Subcutaneous abdominal adipose tissue (tissue), 5 donors: Measurements from ENCODE around the gene DDHD1.

ENCODE experiments used
- H3K27ac ChIP-seq: one replicate; pipeline ENCODE4 v1.7.0; 2013; ENCODE audit warnings: low read depth, mild to moderate bottlenecking, inconsistent platforms, low read length, moderate library complexity
- H3K27me3 ChIP-seq, 5 donors: one replicate each; pipeline ENCODE4 v1.7.0; 2013; ENCODE audit warnings: low read length in 5 of 5, inconsistent platforms in 1 of 5; ENCODE audit not compliant: control insufficient read depth in 5 of 5, insufficient read depth in 4 of 5
- H3K36me3 ChIP-seq, 5 donors: one replicate each; pipeline ENCODE4 v1.7.0; 2013; ENCODE audit warnings: low read length in 5 of 5; ENCODE audit not compliant: control insufficient read depth in 5 of 5, insufficient read depth in 5 of 5
- H3K4me1 ChIP-seq, 5 donors: one replicate each; pipeline ENCODE4 v1.7.0; 2013; ENCODE audit warnings: low read length in 5 of 5, mild to moderate bottlenecking in 3 of 5, moderate library complexity in 1 of 5; ENCODE audit not compliant: control insufficient read depth in 5 of 5, insufficient read depth in 5 of 5
- H3K4me3 ChIP-seq, 5 donors: one replicate each; pipeline ENCODE4 v1.7.0; 2013; ENCODE audit warnings: low read length in 5 of 5, low read depth in 1 of 5
- H3K9ac ChIP-seq, 5 donors: one replicate each; pipeline ENCODE4 v1.7.0; 2013; ENCODE audit warnings: low read length in 5 of 5, mild to moderate bottlenecking in 4 of 5, moderate library complexity in 3 of 5
- H3K9me3 ChIP-seq, 5 donors: one replicate each; pipeline ENCODE4 v1.7.0; 2013; ENCODE audit warnings: low read length in 5 of 5; ENCODE audit not compliant: control insufficient read depth in 5 of 5
- donor health status: healthy.
- donor health status: healthy.
- donor health status: healthy.
- donor health status: healthy.
- donor health status: healthy.

Gene DDHD1

GRCh38 chr14:53006931-53007562, 146.1 kb downstream of the DDHD1 start:
- no peaks in the 10 kb centered on the region for H3K9me3 ChIP-seq
- no peak overlapping the region for H3K4me3 ChIP-seq
- no peaks in the 10 kb centered on the region for H3K36me3 ChIP-seq
- peaks cover 14 to 32% (median 28%) of the 10 kb centered on the region in 5 donors for H3K4me1 ChIP-seq
- no peak overlapping the region for H3K27ac ChIP-seq
- H3K9ac ChIP-seq = no peak overlapping the region
- no peaks in the 10 kb centered on the region for H3K27me3 ChIP-seq

GRCh38 chr14:53004976-53005375, 148.1 kb downstream of the DDHD1 start:
- Histone ChIP-seq H3K4me3 (no peak overlapping the region), H3K27ac (no peak overlapping the region)

DNA sequence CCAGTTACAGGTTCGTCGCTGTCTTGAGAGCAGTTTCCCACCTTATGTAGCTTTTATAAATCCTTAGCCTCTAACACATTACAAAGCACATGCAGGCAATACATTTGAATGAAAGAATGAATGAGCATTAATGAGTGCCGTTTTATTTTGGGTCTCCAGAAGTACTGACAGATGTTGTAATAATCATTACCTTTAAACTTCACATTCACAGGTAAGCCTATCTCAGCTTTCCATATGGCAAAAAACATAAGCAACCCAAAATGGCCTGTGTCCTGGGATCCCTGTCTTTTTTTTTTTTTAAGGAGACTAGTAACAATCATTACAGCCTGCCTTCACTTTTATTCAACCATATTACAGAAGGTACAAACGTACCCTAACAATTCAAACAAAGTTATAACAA, 149.3 kb downstream of the DDHD1 start:
- no peak overlapping the region for H3K27ac ChIP-seq
- H3K4me1 ChIP-seq = peaks cover 6 to 25% (median 23%) of the 10 kb centered on the region in 5 donors

More at GRCh38 chr14:53004976-53005375, 148.1 kb downstream of the DDHD1 start:
- no peaks in the 10 kb centered on the region for H3K36me3 ChIP-seq
- H3K9me3 ChIP-seq = no peaks in the 10 kb centered on the region
- peaks cover 6 to 24% (median 22%) of the 10 kb centered on the region in 5 donors for H3K4me1 ChIP-seq
- no peak overlapping the region for H3K9ac ChIP-seq
- no peaks in the 10 kb centered on the region for H3K27me3 ChIP-seq

GRCh38 chr14:53002576-53002975, 150.5 kb downstream of the DDHD1 start:
- no peak overlapping the region for H3K9ac ChIP-seq
- no peak overlapping the region for H3K27ac ChIP-seq
- H3K27me3 ChIP-seq = no peaks in the 10 kb centered on the region
- no peaks in the 10 kb centered on the region for H3K36me3 ChIP-seq
- H3K4me3 ChIP-seq = no peak overlapping the region
- peaks cover 6 to 34% (median 30%) of the 10 kb centered on the region in 5 donors for H3K4me1 ChIP-seq
- H3K9me3 ChIP-seq = no peaks in the 10 kb centered on the region

More for the DNA sequence above, 149.3 kb downstream of the DDHD1 start:
- H3K9me3 ChIP-seq = no peaks in the 10 kb centered on the region
- H3K9ac ChIP-seq = no peak overlapping the region
- H3K27me3 ChIP-seq = no peaks in the 10 kb centered on the region
- no peak overlapping the region for H3K4me3 ChIP-seq
- no peaks in the 10 kb centered on the region for H3K36me3 ChIP-seq

- Histone ChIP-seq H3K9ac (no peak overlapping the region), H3K4me3 (no peak overlapping the region), H3K36me3 (no peaks in the 10 kb centered on the region), H3K9me3 (no peaks in the 10 kb centered on the region), H3K4me1 (peaks cover 6 to 30% (median 24%) of the 10 kb centered on the region in 5 donors), H3K27ac (no peak overlapping the region), H3K27me3 (no peaks in the 10 kb centered on the region)
These were observed 151.2 kb downstream of the DDHD1 start for GRCh38 chr14:53001787-53002378.

GRCh38 chr14:52998376-52999015, 154.6 kb downstream of the DDHD1 start:
- H3K36me3 ChIP-seq = no peaks in the 10 kb centered on the region
- H3K27me3 ChIP-seq = no peaks in the 10 kb centered on the region
- no peak overlapping the region for H3K9ac ChIP-seq
- H3K4me1 ChIP-seq = peaks cover 2 to 24% (median 21%) of the 10 kb centered on the region in 5 donors
- peak overlapping the region; percentile 32 for H3K27ac ChIP-seq
- H3K9me3 ChIP-seq = no peaks in the 10 kb centered on the region
- peak overlapping the region in 1 of 5 donors; percentile 43 for H3K4me3 ChIP-seq

- Histone ChIP-seq H3K9ac (no peak overlapping the region), H3K36me3 (no peaks in the 10 kb centered on the region)
These were observed 156.6 kb downstream of the DDHD1 start for GRCh38 chr14:52996493-52996892.

GRCh38 chr14:52995998-52996397, 157.1 kb downstream of the DDHD1 start:
- Histone ChIP-seq H3K4me1 (peaks cover 0 to 10% (median 10%) of the 10 kb centered on the region in 5 donors), H3K27me3 (no peaks in the 10 kb centered on the region), H3K4me3 (no peak overlapping the region), H3K9me3 (no peaks in the 10 kb centered on the region), H3K9ac (no peak overlapping the region), H3K36me3 (no peaks in the 10 kb centered on the region), H3K27ac (no peak overlapping the region)

More at GRCh38 chr14:52996493-52996892, 156.6 kb downstream of the DDHD1 start:
- H3K27me3 ChIP-seq = no peaks in the 10 kb centered on the region
- H3K4me1 ChIP-seq = peaks cover 0 to 12% (median 11%) of the 10 kb centered on the region in 5 donors
- no peaks in the 10 kb centered on the region for H3K9me3 ChIP-seq
- H3K4me3 ChIP-seq = no peak overlapping the region
- no peak overlapping the region for H3K27ac ChIP-seq

DNA sequence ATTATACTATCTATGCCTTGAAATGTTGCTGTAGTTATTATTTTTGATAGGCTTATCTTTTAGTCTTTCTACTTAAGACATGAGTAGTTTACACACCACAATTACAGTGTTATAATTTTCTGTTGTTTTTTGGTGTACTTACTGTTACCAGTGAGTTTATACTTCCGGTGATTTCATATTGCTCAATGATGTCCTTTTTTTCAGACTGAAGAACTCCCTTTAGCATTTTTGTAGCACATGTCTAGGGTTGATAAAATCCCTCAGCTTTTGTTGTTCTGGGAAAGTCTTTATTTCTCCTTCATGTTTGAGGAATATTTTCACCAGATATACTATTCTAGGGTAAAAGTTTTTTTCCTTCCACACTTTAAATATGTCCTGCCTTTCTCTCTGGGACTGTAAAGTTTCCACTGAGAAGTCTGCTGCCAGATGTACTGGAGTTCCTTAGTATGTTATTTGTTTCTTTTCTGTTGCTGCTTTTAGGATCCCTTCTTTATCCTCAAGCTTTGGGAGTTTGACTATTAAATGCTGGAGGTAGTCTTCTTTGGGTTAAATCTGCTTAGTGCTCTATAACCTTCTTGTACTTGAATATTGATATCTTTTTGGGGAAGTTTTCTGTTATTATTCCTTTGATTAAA, 160.8 kb downstream of the DDHD1 start:
- H3K27ac ChIP-seq = no peak overlapping the region
- H3K4me1 ChIP-seq = no peaks in the 10 kb centered on the region
- H3K27me3 ChIP-seq = no peaks in the 10 kb centered on the region
- no peaks in the 10 kb centered on the region for H3K9me3 ChIP-seq
- no peak overlapping the region for H3K4me3 ChIP-seq
- no peak overlapping the region for H3K9ac ChIP-seq
- no peaks in the 10 kb centered on the region for H3K36me3 ChIP-seq

DNA sequence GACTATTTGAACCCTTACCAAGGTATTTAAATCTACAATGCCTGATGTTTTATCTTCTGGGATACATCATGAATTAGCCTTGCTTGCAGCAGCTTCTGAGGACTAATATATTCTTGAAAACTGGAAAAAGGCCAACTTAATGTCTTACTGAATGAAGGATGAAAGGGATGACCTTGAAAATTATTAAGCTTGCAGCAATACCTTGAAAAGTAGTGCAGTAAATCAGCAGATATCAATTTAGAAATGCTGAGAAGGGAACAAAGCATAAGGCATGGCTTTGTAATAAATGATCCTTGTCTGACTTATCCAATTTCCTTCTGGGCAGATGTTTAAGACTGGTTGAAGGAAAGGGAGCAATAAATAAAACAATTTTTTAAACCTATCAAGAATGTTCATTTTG, 165.0 kb downstream of the DDHD1 start:
- Histone ChIP-seq H3K4me3 (no peak overlapping the region), H3K27ac (no peak overlapping the region), H3K4me1 (no peaks in the 10 kb centered on the region), H3K9me3 (no peaks in the 10 kb centered on the region), H3K9ac (no peak overlapping the region), H3K27me3 (no peaks in the 10 kb centered on the region), H3K36me3 (no peaks in the 10 kb centered on the region)
